Neural cell (in vitro differentiated cells): ENCODE results near the gene FGA. TPM values are rescaled to one million over a fixed set of nuclear protein-coding genes. Genes with fewer than 3 reads are reported as not detected.

Experiments used
- H2AFZ ChIP-seq: fragments of 200-600, 300-800 bp; sonication (generic), shearing (Covaris generic); 2 replicates; pipeline ENCODE4 v1.6.0; 2014; ENCODE audit warnings: low read depth, mild to moderate bottlenecking, antibody characterized with exemption, low read length, moderate library complexity
- H3F3A ChIP-seq: fragments of 200-600 bp; shearing (Covaris generic); 2 replicates; pipeline ENCODE4 v1.6.1; 2016; ENCODE audit warnings: mild to moderate bottlenecking, moderate library complexity, mixed read lengths, antibody characterized with exemption, low read length; ENCODE audit not compliant: insufficient read depth, poor library complexity, severe bottlenecking
- H3K27ac ChIP-seq: fragments of 200-600, 300-800 bp; sonication (generic), shearing (Covaris generic); 2 replicates; pipeline ENCODE4 v1.5.1; 2014; ENCODE audit warnings: mild to moderate bottlenecking, low read length, moderate library complexity
- H3K27me3 ChIP-seq: fragments of 300-800, 200-600 bp; sonication (generic), shearing (Covaris generic); 2 replicates; pipeline ENCODE4 v1.6.0; 2014; ENCODE audit warnings: mild to moderate bottlenecking, low read depth, low read length, moderate library complexity; ENCODE audit not compliant: insufficient read depth
- H3K36me3 ChIP-seq: fragments of 300-800, 200-600 bp; sonication (generic), shearing (Covaris generic); 2 replicates; pipeline ENCODE4 v1.5.1; 2014; ENCODE audit warnings: mild to moderate bottlenecking, antibody characterized with exemption, low read length, moderate library complexity; ENCODE audit not compliant: insufficient read depth
- H3K4me2 ChIP-seq: fragments of 300-800, 200-600 bp; sonication (generic), shearing (Covaris generic); 2 replicates; pipeline ENCODE4 v1.6.0; 2014; ENCODE audit warnings: mild to moderate bottlenecking, low read length
- H3K4me3 ChIP-seq: fragments of 300-800, 200-600 bp; sonication (generic), shearing (Covaris generic); 2 replicates; pipeline ENCODE4 v1.5.1; 2014; ENCODE audit warnings: mild to moderate bottlenecking, low read length, moderate library complexity
- H3K79me2 ChIP-seq: fragments of 200-600 bp; shearing (Covaris generic); replicated peaks from 2 replicates; pipeline ENCODE4 v1.6.0; 2014; ENCODE audit warnings: mild to moderate bottlenecking, low read length, moderate library complexity; ENCODE audit not compliant: insufficient read depth
- H3K9ac ChIP-seq: fragments of 300-800, 200-600 bp; sonication (generic), shearing (Covaris generic); 2 replicates; pipeline ENCODE4 v1.6.1; 2016; ENCODE audit warnings: mild to moderate bottlenecking, low read length, mixed read lengths
- H3K9me2 ChIP-seq: fragments of 200-600 bp; shearing (Covaris generic); 2 replicates; pipeline ENCODE4 v1.6.1; 2016; ENCODE audit warnings: mild to moderate bottlenecking, low read length, mixed read lengths; ENCODE audit not compliant: insufficient read depth
- H3K9me3 ChIP-seq: fragments of 200-600, 300-800 bp; sonication (generic), shearing (Covaris generic); 2 replicates; pipeline ENCODE4 v1.6.1; 2016; ENCODE audit warnings: mild to moderate bottlenecking, mixed run types, low read length, moderate library complexity, mixed read lengths
- H4K20me1 ChIP-seq: fragments of 200-600 bp; shearing (Covaris generic); 2 replicates; pipeline ENCODE4 v1.6.1; 2016; ENCODE audit warnings: mild to moderate bottlenecking, mixed run types; ENCODE audit not compliant: insufficient read depth
- EP300 ChIP-seq: fragments of 450-650 bp; conservative IDR thresholded peaks from 2 replicates; pipeline ENCODE4 v1.6.1; 2014; ENCODE audit warnings: antibody characterized with exemption, mild to moderate bottlenecking, moderate library complexity; ENCODE audit not compliant: poor library complexity, severe bottlenecking
- EZH2 ChIP-seq: fragments of 200-600, 300-800 bp; shearing (Covaris generic), sonication (generic); IDR thresholded peaks from 2 replicates; pipeline ENCODE4 v1.6.1; 2014; ENCODE audit warnings: antibody characterized with exemption, low read length, borderline replicate concordance, mild to moderate bottlenecking; ENCODE audit not compliant: insufficient read depth, poor library complexity, severe bottlenecking
- MXI1 ChIP-seq: fragments of 450-650 bp; conservative IDR thresholded peaks from 2 replicates; pipeline ENCODE4 v1.6.1; 2014; ENCODE audit warnings: antibody characterized with exemption, mild to moderate bottlenecking; ENCODE audit not compliant: poor library complexity, severe bottlenecking
- POLR2AphosphoS5 ChIP-seq: IDR thresholded peaks from 2 replicates; pipeline ENCODE4 v1.6.1; 2012
- RAD21 ChIP-seq: fragments of 450-650 bp; conservative IDR thresholded peaks from 2 replicates; pipeline ENCODE4 v1.6.1; 2014; ENCODE audit warnings: antibody characterized with exemption, mild to moderate bottlenecking, moderate library complexity
- SMC3 ChIP-seq: fragments of 450-650 bp; conservative IDR thresholded peaks from 2 replicates; pipeline ENCODE4 v1.6.1; 2014; ENCODE audit warnings: antibody characterized with exemption, mild to moderate bottlenecking, moderate library complexity; ENCODE audit not compliant: poor library complexity
- TAF1 ChIP-seq: IDR thresholded peaks from 2 replicates; pipeline ENCODE4 v1.6.1; 2012; ENCODE audit warnings: low read depth
- polyA plus RNA-seq: library from polyadenylated mRNA; depleted of rRNA; stranded (reverse); fragments of >200 nt; gene quantifications from 2 replicates; pipeline ENCODE4 v1.2.3, GENCODE V29; 2014
- TF ChIP-seq, protein P1 (sequence below): IDR thresholded peaks from 2 replicates; pipeline ENCODE4 v1.6.1; 2012; ENCODE audit warnings: borderline replicate concordance
- TF ChIP-seq, protein P2 (sequence below): fragments of 450-650 bp; IDR thresholded peaks from 2 replicates; pipeline ENCODE4 v1.5.1; 2014; ENCODE audit warnings: antibody characterized with exemption, mild to moderate bottlenecking, moderate library complexity; ENCODE audit not compliant: poor library complexity, severe bottlenecking

The FGA gene
- polyA plus RNA-seq, 1 donor from 2014 or later, result not detected

DNA sequence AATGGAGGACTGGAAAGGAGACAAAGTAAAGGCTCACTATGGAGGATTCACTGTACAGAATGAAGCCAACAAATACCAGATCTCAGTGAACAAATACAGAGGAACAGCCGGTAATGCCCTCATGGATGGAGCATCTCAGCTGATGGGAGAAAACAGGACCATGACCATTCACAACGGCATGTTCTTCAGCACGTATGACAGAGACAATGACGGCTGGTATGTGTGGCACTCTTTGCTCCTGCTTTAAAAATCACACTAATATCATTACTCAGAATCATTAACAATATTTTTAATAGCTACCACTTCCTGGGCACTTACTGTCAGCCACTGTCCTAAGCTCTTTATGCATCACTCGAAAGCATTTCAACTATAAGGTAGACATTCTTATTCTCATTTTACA, 21.0 kb downstream of the FGA start:
- Histone ChIP-seq H3K9me2 (no peaks in the 10 kb centered on the region), H3F3A (no peaks in the 10 kb centered on the region), H3K27me3 (no peaks in the 10 kb centered on the region), H3K27ac (no peak overlapping the region), H3K4me3 (no peak overlapping the region), H3K36me3 (no peaks in the 10 kb centered on the region), H3K4me2 (no peak overlapping the region), H3K9me3 (no peaks in the 10 kb centered on the region), H3K9ac (no peak overlapping the region), H3K79me2 (no peaks in the 10 kb centered on the region), H2AFZ (no peak overlapping the region), H4K20me1 (no peaks in the 10 kb centered on the region)
- TF ChIP-seq, protein P1, sequence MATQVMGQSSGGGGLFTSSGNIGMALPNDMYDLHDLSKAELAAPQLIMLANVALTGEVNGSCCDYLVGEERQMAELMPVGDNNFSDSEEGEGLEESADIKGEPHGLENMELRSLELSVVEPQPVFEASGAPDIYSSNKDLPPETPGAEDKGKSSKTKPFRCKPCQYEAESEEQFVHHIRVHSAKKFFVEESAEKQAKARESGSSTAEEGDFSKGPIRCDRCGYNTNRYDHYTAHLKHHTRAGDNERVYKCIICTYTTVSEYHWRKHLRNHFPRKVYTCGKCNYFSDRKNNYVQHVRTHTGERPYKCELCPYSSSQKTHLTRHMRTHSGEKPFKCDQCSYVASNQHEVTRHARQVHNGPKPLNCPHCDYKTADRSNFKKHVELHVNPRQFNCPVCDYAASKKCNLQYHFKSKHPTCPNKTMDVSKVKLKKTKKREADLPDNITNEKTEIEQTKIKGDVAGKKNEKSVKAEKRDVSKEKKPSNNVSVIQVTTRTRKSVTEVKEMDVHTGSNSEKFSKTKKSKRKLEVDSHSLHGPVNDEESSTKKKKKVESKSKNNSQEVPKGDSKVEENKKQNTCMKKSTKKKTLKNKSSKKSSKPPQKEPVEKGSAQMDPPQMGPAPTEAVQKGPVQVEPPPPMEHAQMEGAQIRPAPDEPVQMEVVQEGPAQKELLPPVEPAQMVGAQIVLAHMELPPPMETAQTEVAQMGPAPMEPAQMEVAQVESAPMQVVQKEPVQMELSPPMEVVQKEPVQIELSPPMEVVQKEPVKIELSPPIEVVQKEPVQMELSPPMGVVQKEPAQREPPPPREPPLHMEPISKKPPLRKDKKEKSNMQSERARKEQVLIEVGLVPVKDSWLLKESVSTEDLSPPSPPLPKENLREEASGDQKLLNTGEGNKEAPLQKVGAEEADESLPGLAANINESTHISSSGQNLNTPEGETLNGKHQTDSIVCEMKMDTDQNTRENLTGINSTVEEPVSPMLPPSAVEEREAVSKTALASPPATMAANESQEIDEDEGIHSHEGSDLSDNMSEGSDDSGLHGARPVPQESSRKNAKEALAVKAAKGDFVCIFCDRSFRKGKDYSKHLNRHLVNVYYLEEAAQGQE, result no peak
- TF ChIP-seq POLR2AphosphoS5 (no peak), SMC3 (no peak), TAF1 (no peak), EP300 (no peak), EZH2 (no peak), MXI1 (no peak), RAD21 (no peak)
- TF ChIP-seq, protein P2, sequence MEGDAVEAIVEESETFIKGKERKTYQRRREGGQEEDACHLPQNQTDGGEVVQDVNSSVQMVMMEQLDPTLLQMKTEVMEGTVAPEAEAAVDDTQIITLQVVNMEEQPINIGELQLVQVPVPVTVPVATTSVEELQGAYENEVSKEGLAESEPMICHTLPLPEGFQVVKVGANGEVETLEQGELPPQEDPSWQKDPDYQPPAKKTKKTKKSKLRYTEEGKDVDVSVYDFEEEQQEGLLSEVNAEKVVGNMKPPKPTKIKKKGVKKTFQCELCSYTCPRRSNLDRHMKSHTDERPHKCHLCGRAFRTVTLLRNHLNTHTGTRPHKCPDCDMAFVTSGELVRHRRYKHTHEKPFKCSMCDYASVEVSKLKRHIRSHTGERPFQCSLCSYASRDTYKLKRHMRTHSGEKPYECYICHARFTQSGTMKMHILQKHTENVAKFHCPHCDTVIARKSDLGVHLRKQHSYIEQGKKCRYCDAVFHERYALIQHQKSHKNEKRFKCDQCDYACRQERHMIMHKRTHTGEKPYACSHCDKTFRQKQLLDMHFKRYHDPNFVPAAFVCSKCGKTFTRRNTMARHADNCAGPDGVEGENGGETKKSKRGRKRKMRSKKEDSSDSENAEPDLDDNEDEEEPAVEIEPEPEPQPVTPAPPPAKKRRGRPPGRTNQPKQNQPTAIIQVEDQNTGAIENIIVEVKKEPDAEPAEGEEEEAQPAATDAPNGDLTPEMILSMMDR, result no peak

- Histone ChIP-seq H3K9ac (no peak overlapping the region), H3K27me3 (no peaks in the 10 kb centered on the region), H3K27ac (no peak overlapping the region), H3K4me3 (no peak overlapping the region), H3K9me2 (no peaks in the 10 kb centered on the region), H3K4me2 (no peak overlapping the region), H3K36me3 (no peaks in the 10 kb centered on the region), H4K20me1 (no peaks in the 10 kb centered on the region), H3F3A (no peaks in the 10 kb centered on the region), H3K9me3 (no peaks in the 10 kb centered on the region), H2AFZ (no peak overlapping the region), H3K79me2 (no peaks in the 10 kb centered on the region)
- TF ChIP-seq POLR2AphosphoS5 (no peak), TAF1 (no peak), EP300 (no peak)
Measured at GRCh38 chr4:154569028-154569427, 21.5 kb downstream of the FGA start.
